Mucosa of rectum (tissue), 2 donors: Measurements from ENCODE around the gene SLC23A2.
"Not testable (repeated sequence)": the region's sequence is repeated elsewhere in the genome, so short reads cannot be mapped to it uniquely, and the experiment has no call there.

Experiments used
- H3K27ac ChIP-seq, 2 donors: one replicate each; pipeline ENCODE4 v1.7.0; 2013; ENCODE audit warnings: inconsistent platforms in 2 of 2, low read depth in 2 of 2, low read length in 2 of 2
- H3K27me3 ChIP-seq, 2 donors: one replicate each; pipeline ENCODE4 v1.7.0; 2013; ENCODE audit warnings: low read length in 2 of 2; ENCODE audit not compliant: control insufficient read depth in 2 of 2, insufficient read depth in 2 of 2
- H3K36me3 ChIP-seq, 2 donors: one replicate each; pipeline ENCODE4 v1.7.0; 2013; ENCODE audit warnings: low read length in 2 of 2; ENCODE audit not compliant: control insufficient read depth in 2 of 2, insufficient read depth in 2 of 2
- H3K4me1 ChIP-seq, 2 donors: one replicate each; pipeline ENCODE4 v1.7.0; 2013; ENCODE audit warnings: low read length in 2 of 2, mild to moderate bottlenecking in 1 of 2; ENCODE audit not compliant: control insufficient read depth in 2 of 2, insufficient read depth in 2 of 2
- H3K4me3 ChIP-seq, 2 donors: one replicate each; pipeline ENCODE4 v1.7.0; 2013; ENCODE audit warnings: low read length in 2 of 2
- H3K9ac ChIP-seq, 2 donors: one replicate each; pipeline ENCODE4 v1.7.0; 2013; ENCODE audit warnings: low read length in 2 of 2, low read depth in 1 of 2, mild to moderate bottlenecking in 1 of 2
- H3K9me3 ChIP-seq, 2 donors: one replicate each; pipeline ENCODE4 v1.7.0; 2013; ENCODE audit warnings: low read length in 2 of 2; ENCODE audit not compliant: control insufficient read depth in 2 of 2
- donor health status: healthy.
- donor health status: Normal muscosa, but diverticular disease.

SLC23A2 gene

DNA sequence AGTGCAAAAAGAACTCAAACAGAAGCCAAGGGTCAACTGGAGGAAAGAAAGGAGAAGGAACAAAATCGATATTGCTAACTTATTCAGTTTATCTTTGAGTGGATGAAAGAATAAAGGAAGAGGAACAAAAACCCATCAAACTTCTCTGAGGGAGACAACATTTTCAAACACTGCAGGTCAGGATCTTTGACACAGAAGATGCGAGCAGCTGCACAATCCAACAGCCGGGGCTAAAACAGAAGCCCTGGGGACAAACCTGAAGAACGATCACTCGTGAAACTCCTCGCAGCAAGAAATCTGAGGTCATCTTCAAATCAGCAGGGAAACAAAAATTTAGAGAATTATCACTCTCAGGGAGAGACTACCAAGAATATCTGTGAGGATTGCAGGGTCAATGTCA is 14.2 kb downstream of the SLC23A2 start:
- H3K27me3 ChIP-seq: no peaks in the 10 kb centered on the region
- H3K9ac ChIP-seq: no peak overlapping the region
- H3K9me3 ChIP-seq: no peaks in the 10 kb centered on the region
- H3K4me1 ChIP-seq: no peaks in the 10 kb centered on the region
- no peak overlapping the region for H3K27ac ChIP-seq
- no peak overlapping the region for H3K4me3 ChIP-seq
- no peaks in the 10 kb centered on the region for H3K36me3 ChIP-seq

GRCh38 chr20:4985658-4986057 is 15.7 kb downstream of the SLC23A2 start:
- H3K9ac ChIP-seq: no peak overlapping the region
- H3K27ac ChIP-seq: no peak overlapping the region
- no peaks in the 10 kb centered on the region for H3K27me3 ChIP-seq
- H3K36me3 ChIP-seq: no peaks in the 10 kb centered on the region
- no peak overlapping the region for H3K4me3 ChIP-seq
- H3K4me1 ChIP-seq: no peaks in the 10 kb centered on the region
- H3K9me3 ChIP-seq: no peaks in the 10 kb centered on the region

GRCh38 chr20:4982281-4982680 is 19.0 kb downstream of the SLC23A2 start:
- Histone ChIP-seq H3K9ac (no peak overlapping the region), H3K36me3 (no peaks in the 10 kb centered on the region), H3K9me3 (no peaks in the 10 kb centered on the region), H3K4me1 (no peaks in the 10 kb centered on the region), H3K27me3 (no peaks in the 10 kb centered on the region), H3K27ac (no peak overlapping the region), H3K4me3 (no peak overlapping the region)

- Histone ChIP-seq H3K4me3 (no peak overlapping the region), H3K27me3 (no peaks in the 10 kb centered on the region), H3K36me3 (no peaks in the 10 kb centered on the region), H3K27ac (no peak overlapping the region), H3K4me1 (no peaks in the 10 kb centered on the region), H3K9ac (no peak overlapping the region), H3K9me3 (no peaks in the 10 kb centered on the region)
These were observed 21.4 kb downstream of the SLC23A2 start for GRCh38 chr20:4979841-4980410.

- H3K27me3 ChIP-seq: no peaks in the 10 kb centered on the region
- H3K4me3 ChIP-seq: no peak overlapping the region
- no peaks in the 10 kb centered on the region for H3K36me3 ChIP-seq
- H3K9ac ChIP-seq: no peak overlapping the region
- no peaks in the 10 kb centered on the region for H3K9me3 ChIP-seq
- H3K4me1 ChIP-seq: no peaks in the 10 kb centered on the region
- no peak overlapping the region for H3K27ac ChIP-seq
These were observed 23.0 kb downstream of the SLC23A2 start for GRCh38 chr20:4978050-4978918.

- not testable (repeated sequence) for H3K9ac ChIP-seq
These were observed 25.3 kb downstream of the SLC23A2 start for GRCh38 chr20:4976014-4976413.

GRCh38 chr20:4973330-4974097 is 27.8 kb downstream of the SLC23A2 start:
- Histone ChIP-seq H3K4me3 (peak overlapping the region; percentile 9 to 70), H3K9ac (peak overlapping the region in 1 of 2 donors; percentile 50)

More at GRCh38 chr20:4976014-4976413, 25.3 kb downstream of the SLC23A2 start:
- H3K36me3 ChIP-seq, H3K27me3 ChIP-seq, H3K4me3 ChIP-seq, H3K27ac ChIP-seq, H3K9me3 ChIP-seq, H3K4me1 ChIP-seq: not testable (repeated sequence)

GRCh38 chr20:4972506-4973251 is 28.6 kb downstream of the SLC23A2 start:
- Histone ChIP-seq H3K4me3 (peak overlapping the region; percentile 9 to 70), H3K27me3 (no peaks in the 10 kb centered on the region), H3K4me1 (peaks cover 0 to 3% of the 10 kb centered on the region in 2 donors), H3K36me3 (peaks cover 0 to 3% of the 10 kb centered on the region in 2 donors), H3K9me3 (no peaks in the 10 kb centered on the region), H3K27ac (peak overlapping the region; percentile 38 to 68), H3K9ac (no peak overlapping the region)

More at GRCh38 chr20:4973330-4974097, 27.8 kb downstream of the SLC23A2 start:
- Histone ChIP-seq H3K36me3 (peaks cover 0 to 3% of the 10 kb centered on the region in 2 donors), H3K9me3 (no peaks in the 10 kb centered on the region), H3K4me1 (peaks cover 0 to 3% of the 10 kb centered on the region in 2 donors), H3K27ac (peak overlapping the region; percentile 38 to 68), H3K27me3 (no peaks in the 10 kb centered on the region)

DNA sequence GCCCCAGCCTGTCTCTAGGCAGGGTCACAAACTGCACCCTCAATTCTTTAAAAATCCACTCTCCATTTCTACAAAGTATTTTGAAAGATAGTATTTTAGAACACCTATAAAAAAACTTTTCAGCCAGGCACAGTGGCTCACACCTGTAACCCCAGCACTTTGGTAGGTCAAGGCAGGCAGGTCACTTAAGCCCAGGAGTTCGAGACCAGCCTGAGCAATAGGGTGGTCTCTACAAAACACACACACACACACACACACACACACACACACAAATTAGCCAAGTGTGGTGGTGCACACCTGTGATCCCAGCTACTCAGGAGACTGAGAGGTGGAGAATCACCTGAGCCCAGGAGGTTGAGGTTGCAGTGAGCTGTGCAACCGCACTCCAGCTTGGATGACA is 30.2 kb downstream of the SLC23A2 start:
- Histone ChIP-seq H3K9me3 (no peaks in the 10 kb centered on the region), H3K4me3 (no peak overlapping the region), H3K4me1 (peaks cover 0 to 3% of the 10 kb centered on the region in 2 donors), H3K27ac (no peak overlapping the region), H3K36me3 (peaks cover 0 to 3% of the 10 kb centered on the region in 2 donors), H3K27me3 (no peaks in the 10 kb centered on the region), H3K9ac (no peak overlapping the region)
